ENCODE data around the gene MNAT1. TPM values are rescaled to one million over a fixed set of nuclear protein-coding genes. Genes with fewer than 3 reads are reported as not detected.

The MNAT1 gene
- polyA plus RNA-seq, 1 donor from 2014 or later, result 104 TPM

GRCh38 chr14:60971271-60971670 is 236.7 kb downstream of the MNAT1 start:
- Histone ChIP-seq H3K9me2 (ENCODE audit: insufficient read depth, low read length) (no peaks in the 10 kb centered on the region), H4K20me1 (ENCODE audit: insufficient read depth) (no peaks in the 10 kb centered on the region), H3K4me3 (ENCODE audit: low read length) (no peak overlapping the region), H3K9ac (ENCODE audit: low read length) (no peak overlapping the region), H3K36me3 (ENCODE audit: insufficient read depth, low read length) (no peaks in the 10 kb centered on the region), H3K79me2 (replicated peaks; ENCODE audit: insufficient read depth, low read length) (no peaks in the 10 kb centered on the region), H3F3A (ENCODE audit: insufficient read depth, low read length, poor library complexity, severe bottlenecking) (no peaks in the 10 kb centered on the region), H3K27ac (ENCODE audit: low read length) (no peak overlapping the region), H3K4me2 (ENCODE audit: low read length) (no peak overlapping the region), H3K27me3 (ENCODE audit: insufficient read depth, low read depth, low read length) (no peaks in the 10 kb centered on the region), H2AFZ (ENCODE audit: low read depth, low read length) (no peak overlapping the region), H3K9me3 (ENCODE audit: low read length) (no peaks in the 10 kb centered on the region)
- TF ChIP-seq SMC3 (conservative IDR thresholded peaks at IDR 0.05; ENCODE audit: poor library complexity) (no peak), RAD21 (conservative IDR thresholded peaks at IDR 0.05) (no peak), POLR2AphosphoS5 (IDR thresholded peaks at IDR 0.05) (no peak), REST (IDR thresholded peaks at IDR 0.05; ENCODE audit: borderline replicate concordance) (no peak), EZH2 (IDR thresholded peaks at IDR 0.05; ENCODE audit: borderline replicate concordance, insufficient read depth, low read length, poor library complexity, severe bottlenecking) (no peak)

- no peaks in the 10 kb centered on the region for H3K27me3 ChIP-seq (ENCODE audit: insufficient read depth, low read depth, low read length)
- H3K4me3 ChIP-seq (ENCODE audit: low read length), result no peak overlapping the region
- H3K36me3 ChIP-seq (ENCODE audit: insufficient read depth, low read length), result no peaks in the 10 kb centered on the region
- H3K4me2 ChIP-seq (ENCODE audit: low read length), result no peak overlapping the region
- H4K20me1 ChIP-seq (ENCODE audit: insufficient read depth), result no peaks in the 10 kb centered on the region
- H3K79me2 ChIP-seq (replicated peaks; ENCODE audit: insufficient read depth, low read length), result no peaks in the 10 kb centered on the region
- no peaks in the 10 kb centered on the region for H3F3A ChIP-seq (ENCODE audit: insufficient read depth, low read length, poor library complexity, severe bottlenecking)
- no peaks in the 10 kb centered on the region for H3K9me2 ChIP-seq (ENCODE audit: insufficient read depth, low read length)
- no peak overlapping the region for H2AFZ ChIP-seq (ENCODE audit: low read depth, low read length)
- no peak overlapping the region for H3K9ac ChIP-seq (ENCODE audit: low read length)
- no peaks in the 10 kb centered on the region for H3K9me3 ChIP-seq (ENCODE audit: low read length)
- TF ChIP-seq, protein P1, sequence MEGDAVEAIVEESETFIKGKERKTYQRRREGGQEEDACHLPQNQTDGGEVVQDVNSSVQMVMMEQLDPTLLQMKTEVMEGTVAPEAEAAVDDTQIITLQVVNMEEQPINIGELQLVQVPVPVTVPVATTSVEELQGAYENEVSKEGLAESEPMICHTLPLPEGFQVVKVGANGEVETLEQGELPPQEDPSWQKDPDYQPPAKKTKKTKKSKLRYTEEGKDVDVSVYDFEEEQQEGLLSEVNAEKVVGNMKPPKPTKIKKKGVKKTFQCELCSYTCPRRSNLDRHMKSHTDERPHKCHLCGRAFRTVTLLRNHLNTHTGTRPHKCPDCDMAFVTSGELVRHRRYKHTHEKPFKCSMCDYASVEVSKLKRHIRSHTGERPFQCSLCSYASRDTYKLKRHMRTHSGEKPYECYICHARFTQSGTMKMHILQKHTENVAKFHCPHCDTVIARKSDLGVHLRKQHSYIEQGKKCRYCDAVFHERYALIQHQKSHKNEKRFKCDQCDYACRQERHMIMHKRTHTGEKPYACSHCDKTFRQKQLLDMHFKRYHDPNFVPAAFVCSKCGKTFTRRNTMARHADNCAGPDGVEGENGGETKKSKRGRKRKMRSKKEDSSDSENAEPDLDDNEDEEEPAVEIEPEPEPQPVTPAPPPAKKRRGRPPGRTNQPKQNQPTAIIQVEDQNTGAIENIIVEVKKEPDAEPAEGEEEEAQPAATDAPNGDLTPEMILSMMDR (IDR thresholded peaks at IDR 0.05; ENCODE audit: poor library complexity, severe bottlenecking), result no peak
- TF ChIP-seq REST (IDR thresholded peaks at IDR 0.05; ENCODE audit: borderline replicate concordance), result no peak
- H3K27ac ChIP-seq (ENCODE audit: low read length), result no peak overlapping the region
Measured at GRCh38 chr14:60972295-60972694, 237.7 kb downstream of the MNAT1 start.
